ENCODE measurements around the gene GALK1. TPM values are rescaled to one million over a fixed set of nuclear protein-coding genes. Genes with fewer than 3 reads are reported as not detected.

The GALK1 gene
- total and polyA plus RNA-seq, 9 of the 15 experiments (the other 6 are each of a cell fraction or from before 2014, with no cell fraction given): 0.45 to 51.6 (median 17.4) TPM

DNA sequence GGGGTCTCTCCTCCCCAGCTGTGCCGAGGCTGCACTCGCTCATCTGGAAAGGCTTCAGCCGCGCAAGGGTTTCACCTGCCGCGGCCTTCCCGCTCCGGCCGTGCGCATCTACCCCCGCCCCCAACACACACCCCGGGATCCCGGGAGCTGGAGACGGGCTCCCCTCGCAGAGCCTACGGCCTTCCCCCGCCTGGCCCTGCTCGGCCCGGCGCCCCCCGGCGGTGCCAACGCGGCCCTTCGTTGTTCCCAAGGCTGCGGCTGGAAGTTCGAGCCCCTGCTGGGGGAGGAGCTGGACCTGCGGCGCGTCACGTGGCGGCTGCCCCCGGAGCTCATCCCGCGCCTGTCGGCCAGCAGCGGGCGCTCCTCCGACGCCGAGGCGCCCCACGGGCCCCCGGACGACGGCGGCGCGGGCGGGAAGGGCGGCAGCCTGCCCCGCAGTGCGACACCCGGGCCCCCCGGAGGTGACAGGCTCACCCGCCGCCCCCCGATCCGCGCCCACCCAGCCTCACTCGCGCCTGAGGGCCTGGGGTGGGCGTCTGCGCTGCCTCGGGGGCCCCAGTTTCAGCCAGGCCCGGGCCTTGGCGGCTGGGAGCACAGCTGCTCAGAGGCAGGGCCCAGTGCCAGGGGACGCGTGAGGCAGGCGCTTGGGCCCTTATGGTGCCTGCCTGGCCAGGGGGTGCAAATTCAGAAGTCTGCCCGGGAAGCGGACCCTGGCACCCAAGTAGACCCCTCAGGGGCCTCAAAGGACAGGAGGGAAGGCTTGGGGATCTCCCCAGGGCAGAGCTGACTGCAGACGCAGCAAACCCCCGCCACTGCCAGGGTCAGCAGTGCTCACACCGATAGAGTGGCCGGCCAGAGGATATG lies 11.2 kb downstream of the GALK1 start (continued):
- TF ChIP-seq, protein P1, sequence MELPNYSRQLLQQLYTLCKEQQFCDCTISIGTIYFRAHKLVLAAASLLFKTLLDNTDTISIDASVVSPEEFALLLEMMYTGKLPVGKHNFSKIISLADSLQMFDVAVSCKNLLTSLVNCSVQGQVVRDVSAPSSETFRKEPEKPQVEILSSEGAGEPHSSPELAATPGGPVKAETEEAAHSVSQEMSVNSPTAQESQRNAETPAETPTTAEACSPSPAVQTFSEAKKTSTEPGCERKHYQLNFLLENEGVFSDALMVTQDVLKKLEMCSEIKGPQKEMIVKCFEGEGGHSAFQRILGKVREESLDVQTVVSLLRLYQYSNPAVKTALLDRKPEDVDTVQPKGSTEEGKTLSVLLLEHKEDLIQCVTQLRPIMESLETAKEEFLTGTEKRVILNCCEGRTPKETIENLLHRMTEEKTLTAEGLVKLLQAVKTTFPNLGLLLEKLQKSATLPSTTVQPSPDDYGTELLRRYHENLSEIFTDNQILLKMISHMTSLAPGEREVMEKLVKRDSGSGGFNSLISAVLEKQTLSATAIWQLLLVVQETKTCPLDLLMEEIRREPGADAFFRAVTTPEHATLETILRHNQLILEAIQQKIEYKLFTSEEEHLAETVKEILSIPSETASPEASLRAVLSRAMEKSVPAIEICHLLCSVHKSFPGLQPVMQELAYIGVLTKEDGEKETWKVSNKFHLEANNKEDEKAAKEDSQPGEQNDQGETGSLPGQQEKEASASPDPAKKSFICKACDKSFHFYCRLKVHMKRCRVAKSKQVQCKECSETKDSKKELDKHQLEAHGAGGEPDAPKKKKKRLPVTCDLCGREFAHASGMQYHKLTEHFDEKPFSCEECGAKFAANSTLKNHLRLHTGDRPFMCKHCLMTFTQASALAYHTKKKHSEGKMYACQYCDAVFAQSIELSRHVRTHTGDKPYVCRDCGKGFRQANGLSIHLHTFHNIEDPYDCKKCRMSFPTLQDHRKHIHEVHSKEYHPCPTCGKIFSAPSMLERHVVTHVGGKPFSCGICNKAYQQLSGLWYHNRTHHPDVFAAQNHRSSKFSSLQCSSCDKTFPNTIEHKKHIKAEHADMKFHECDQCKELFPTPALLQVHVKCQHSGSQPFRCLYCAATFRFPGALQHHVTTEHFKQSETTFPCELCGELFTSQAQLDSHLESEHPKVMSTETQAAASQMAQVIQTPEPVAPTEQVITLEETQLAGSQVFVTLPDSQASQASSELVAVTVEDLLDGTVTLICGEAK (IDR thresholded peaks at IDR 0.05): peak; percentile 30; the same call in 1 of the 2 replicates
- TF ChIP-seq, protein P1 (CRISPR knock-in tag; IDR thresholded peaks at IDR 0.05): no peak
- TF ChIP-seq SNIP1 (IDR thresholded peaks at IDR 0.05; ENCODE audit: low read depth) (no peak), ZFPM2 (CRISPR knock-in tag; IDR thresholded peaks at IDR 0.05) (0 out of 2 replicates have a peak, but pooled peaks have one; percentile 48), THRAP3 (IDR thresholded peaks at IDR 0.05; ENCODE audit: borderline replicate concordance) (no peak), HDGF (IDR thresholded peaks at IDR 0.05) (no peak), ATF1 (CRISPR knock-in tag; IDR thresholded peaks at IDR 0.05) (no peak), ATF1 (tag; IDR thresholded peaks at IDR 0.05) (peak; percentile 48), PTBP1 (IDR thresholded peaks at IDR 0.05; ENCODE audit: low read depth, low read length) (no peak), NONO (IDR thresholded peaks at IDR 0.05; ENCODE audit: low read depth in 2 of 2, low read length in 1 of 2) (peak in 1 of 2 experiments; percentile 93; a peak in 2 of 4 replicates), TBL1XR1 (IDR thresholded peaks at IDR 0.05; ENCODE audit: low read length in 2 of 2) (no peak; a peak in 2 of 4 replicates), CEBPB (tag; IDR thresholded peaks at IDR 0.05) (no peak), RB1 (IDR thresholded peaks at IDR 0.05; ENCODE audit: low read depth) (peak; percentile 97)
- TF ChIP-seq, protein P2, sequence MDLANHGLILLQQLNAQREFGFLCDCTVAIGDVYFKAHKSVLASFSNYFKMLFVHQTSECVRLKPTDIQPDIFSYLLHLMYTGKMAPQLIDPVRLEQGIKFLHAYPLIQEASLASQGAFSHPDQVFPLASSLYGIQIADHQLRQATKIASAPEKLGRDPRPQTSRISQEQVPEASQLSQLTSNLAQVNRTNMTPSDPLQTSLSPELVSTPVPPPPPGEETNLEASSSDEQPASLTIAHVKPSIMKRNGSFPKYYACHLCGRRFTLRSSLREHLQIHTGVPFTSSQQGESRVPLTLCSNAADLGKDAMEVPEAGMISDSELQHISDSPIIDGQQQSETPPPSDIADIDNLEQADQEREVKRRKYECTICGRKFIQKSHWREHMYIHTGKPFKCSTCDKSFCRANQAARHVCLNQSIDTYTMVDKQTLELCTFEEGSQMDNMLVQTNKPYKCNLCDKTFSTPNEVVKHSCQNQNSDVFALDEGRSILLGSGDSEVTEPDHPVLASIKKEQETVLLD (IDR thresholded peaks at IDR 0.05): no peak
- TF ChIP-seq, protein P3, sequence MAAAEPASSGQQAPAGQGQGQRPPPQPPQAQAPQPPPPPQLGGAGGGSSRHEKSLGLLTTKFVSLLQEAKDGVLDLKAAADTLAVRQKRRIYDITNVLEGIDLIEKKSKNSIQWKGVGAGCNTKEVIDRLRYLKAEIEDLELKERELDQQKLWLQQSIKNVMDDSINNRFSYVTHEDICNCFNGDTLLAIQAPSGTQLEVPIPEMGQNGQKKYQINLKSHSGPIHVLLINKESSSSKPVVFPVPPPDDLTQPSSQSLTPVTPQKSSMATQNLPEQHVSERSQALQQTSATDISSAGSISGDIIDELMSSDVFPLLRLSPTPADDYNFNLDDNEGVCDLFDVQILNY (CRISPR knock-in tag; IDR thresholded peaks at IDR 0.05): no peak
- TF ChIP-seq, protein P4, sequence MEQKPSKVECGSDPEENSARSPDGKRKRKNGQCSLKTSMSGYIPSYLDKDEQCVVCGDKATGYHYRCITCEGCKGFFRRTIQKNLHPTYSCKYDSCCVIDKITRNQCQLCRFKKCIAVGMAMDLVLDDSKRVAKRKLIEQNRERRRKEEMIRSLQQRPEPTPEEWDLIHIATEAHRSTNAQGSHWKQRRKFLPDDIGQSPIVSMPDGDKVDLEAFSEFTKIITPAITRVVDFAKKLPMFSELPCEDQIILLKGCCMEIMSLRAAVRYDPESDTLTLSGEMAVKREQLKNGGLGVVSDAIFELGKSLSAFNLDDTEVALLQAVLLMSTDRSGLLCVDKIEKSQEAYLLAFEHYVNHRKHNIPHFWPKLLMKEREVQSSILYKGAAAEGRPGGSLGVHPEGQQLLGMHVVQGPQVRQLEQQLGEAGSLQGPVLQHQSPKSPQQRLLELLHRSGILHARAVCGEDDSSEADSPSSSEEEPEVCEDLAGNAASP (IDR thresholded peaks at IDR 0.05): no peak

All from K562 (cell line).